K562 (cell line): Measurements from ENCODE around the gene RBPJ.

ENCODE experiments used
- FOXM1 ChIP-seq, 2 experiments: fragments of 450-650 bp in 1 of 2; sonication (generic) in 1 of 2; formaldehyde crosslinking in 1 of 2; IDR thresholded peaks; 2 replicates each; pipeline versions ENCODE4 v1.6.1 to v1.9.0; 2017 to 2022; ENCODE audit warnings: low read depth in 2 of 2, mild to moderate bottlenecking in 2 of 2, missing genetic modification reagents in 1 of 2, moderate library complexity in 1 of 2
- NFXL1 ChIP-seq: fragments of 450-650 bp; formaldehyde crosslinking; IDR thresholded peaks from 2 replicates; pipeline ENCODE4 v1.4.0; 2021; ENCODE audit warnings: mild to moderate bottlenecking
- TF ChIP-seq, protein P1 (sequence below): fragments of 450-650 bp; IDR thresholded peaks from 2 replicates; pipeline ENCODE4 v1.6.1; 2016; ENCODE audit warnings: missing biosample characterization, missing genetic modification characterization
- TF ChIP-seq, protein P2 (sequence below): fragments of 450-650 bp; IDR thresholded peaks from 2 replicates; pipeline ENCODE4 v1.6.1; 2016
- TF ChIP-seq, protein P3 (sequence below), 3 experiments: IDR thresholded peaks in 2 of 3; conservative IDR thresholded peaks in 1 of 3; 2 replicates each; pipeline ENCODE4 v1.5.1; 2011 to 2012; ENCODE audit warnings: low read length in 3 of 3, mild to moderate bottlenecking in 3 of 3, control low read depth in 2 of 3, improper control_type of control experiment in 1 of 3, inconsistent platforms in 1 of 3, low read depth in 1 of 3, mixed read lengths in 1 of 3, moderate library complexity in 1 of 3; ENCODE audit not compliant: insufficient read depth in 2 of 3

DNA sequence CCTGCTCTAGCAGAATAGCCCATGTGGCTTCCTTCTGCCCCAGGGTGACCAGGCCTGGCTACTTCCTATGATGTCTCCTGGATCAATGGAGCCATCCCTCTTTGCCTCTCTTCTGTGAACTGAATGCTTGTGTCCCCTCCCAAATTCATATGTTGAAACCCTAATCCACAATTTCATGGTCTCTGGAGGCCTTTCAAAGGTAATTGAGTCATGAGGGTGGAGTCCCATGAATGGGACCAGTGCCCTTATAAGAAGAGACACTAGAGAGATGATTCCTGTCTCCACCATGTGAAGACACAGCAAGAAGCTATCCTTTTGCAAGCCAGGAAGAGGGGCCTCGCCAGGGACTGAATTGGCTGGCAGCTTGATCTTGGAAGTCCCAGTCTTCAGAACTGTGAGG, 151.1 kb downstream of the RBPJ start:
- TF ChIP-seq FOXM1 (IDR thresholded peaks at IDR 0.05; ENCODE audit: low read depth) (no peak), FOXM1 (CRISPR knock-in tag; IDR thresholded peaks at IDR 0.05; ENCODE audit: low read depth) (no peak), NFXL1 (CRISPR knock-in tag) (no peak)
- TF ChIP-seq, protein P1, sequence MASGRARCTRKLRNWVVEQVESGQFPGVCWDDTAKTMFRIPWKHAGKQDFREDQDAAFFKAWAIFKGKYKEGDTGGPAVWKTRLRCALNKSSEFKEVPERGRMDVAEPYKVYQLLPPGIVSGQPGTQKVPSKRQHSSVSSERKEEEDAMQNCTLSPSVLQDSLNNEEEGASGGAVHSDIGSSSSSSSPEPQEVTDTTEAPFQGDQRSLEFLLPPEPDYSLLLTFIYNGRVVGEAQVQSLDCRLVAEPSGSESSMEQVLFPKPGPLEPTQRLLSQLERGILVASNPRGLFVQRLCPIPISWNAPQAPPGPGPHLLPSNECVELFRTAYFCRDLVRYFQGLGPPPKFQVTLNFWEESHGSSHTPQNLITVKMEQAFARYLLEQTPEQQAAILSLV (tag), result no peak
- TF ChIP-seq, protein P2, sequence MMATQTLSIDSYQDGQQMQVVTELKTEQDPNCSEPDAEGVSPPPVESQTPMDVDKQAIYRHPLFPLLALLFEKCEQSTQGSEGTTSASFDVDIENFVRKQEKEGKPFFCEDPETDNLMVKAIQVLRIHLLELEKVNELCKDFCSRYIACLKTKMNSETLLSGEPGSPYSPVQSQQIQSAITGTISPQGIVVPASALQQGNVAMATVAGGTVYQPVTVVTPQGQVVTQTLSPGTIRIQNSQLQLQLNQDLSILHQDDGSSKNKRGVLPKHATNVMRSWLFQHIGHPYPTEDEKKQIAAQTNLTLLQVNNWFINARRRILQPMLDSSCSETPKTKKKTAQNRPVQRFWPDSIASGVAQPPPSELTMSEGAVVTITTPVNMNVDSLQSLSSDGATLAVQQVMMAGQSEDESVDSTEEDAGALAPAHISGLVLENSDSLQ, result no peak
- TF ChIP-seq, protein P3, sequence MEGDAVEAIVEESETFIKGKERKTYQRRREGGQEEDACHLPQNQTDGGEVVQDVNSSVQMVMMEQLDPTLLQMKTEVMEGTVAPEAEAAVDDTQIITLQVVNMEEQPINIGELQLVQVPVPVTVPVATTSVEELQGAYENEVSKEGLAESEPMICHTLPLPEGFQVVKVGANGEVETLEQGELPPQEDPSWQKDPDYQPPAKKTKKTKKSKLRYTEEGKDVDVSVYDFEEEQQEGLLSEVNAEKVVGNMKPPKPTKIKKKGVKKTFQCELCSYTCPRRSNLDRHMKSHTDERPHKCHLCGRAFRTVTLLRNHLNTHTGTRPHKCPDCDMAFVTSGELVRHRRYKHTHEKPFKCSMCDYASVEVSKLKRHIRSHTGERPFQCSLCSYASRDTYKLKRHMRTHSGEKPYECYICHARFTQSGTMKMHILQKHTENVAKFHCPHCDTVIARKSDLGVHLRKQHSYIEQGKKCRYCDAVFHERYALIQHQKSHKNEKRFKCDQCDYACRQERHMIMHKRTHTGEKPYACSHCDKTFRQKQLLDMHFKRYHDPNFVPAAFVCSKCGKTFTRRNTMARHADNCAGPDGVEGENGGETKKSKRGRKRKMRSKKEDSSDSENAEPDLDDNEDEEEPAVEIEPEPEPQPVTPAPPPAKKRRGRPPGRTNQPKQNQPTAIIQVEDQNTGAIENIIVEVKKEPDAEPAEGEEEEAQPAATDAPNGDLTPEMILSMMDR (IDR thresholded peaks at IDR 0.05 in 2 of 3, conservative IDR thresholded peaks at IDR 0.05 in 1 of 3; ENCODE audit: insufficient read depth in 2 of 3, low read depth in 1 of 3, low read length in 3 of 3), result no peak
